Head of caudate nucleus (tissue), 42 donors: ENCODE data around the gene ARID1B.
A peak's percentile ranks its signal among the peaks of the same experiment; 100 is the strongest.

Experiments
- DNase-seq, 42 donors: peaks; one replicate each; pipeline versions ENCODE4 v3.0.0 to v3.0.0-alpha.2; 2020 to 2021; ENCODE audit warnings: mixed read lengths in 7 of 42
- intact Hi-C: fragments of 100-400 bp; cut with DNase I; formaldehyde crosslinking; loops from one replicate; pipeline ENCODE4 v1.15.0; 2022

The ARID1B gene

DNA sequence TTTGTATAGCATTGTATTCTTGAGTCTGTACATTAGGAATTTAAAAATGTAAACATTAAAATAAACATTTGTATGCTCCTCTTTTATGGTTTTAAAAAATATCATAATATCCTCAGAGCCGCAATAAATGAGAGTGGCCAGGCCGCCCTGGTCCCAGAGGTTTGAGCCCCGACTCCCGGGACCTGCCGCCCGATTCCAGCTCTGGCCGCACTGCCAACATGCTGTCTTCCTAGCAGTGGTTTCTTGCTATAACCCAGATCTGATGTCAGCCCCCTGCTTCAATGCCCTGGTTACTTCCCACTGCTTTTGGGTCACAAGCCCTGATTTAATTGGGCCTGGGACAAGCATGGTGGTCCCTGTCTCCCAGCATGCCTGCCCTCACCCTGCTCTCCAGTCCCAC, 5.4 kb upstream of the ARID1B start:
- intact Hi-C loops = loop anchor here (10.0 kb wide), 1 partner anchor 207 kb away; no protein-coding TSS in a partner anchor
- DNase-seq = no peak

DNA sequence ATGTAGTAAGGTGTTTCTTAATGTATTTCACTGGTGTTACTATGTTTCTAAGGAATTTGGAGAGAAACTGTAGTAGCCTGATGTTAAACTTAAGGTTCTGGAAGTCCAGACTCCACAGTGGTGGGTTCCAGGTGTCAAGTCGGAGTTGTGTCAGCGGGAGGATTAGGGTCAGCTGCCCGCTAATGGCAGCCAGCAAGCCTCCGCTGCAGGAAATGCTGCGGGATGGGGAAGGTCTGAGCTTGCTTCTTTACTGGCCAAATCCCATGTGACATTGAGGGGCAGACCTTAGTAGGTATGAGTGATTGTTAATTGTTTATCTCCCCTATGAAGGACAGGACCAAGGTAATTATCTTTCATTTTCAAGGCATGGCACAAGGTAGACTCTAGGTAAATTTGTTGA, 3.7 kb upstream of the ARID1B start:
- intact Hi-C loops = loop anchor here (10.0 kb wide), 1 partner anchor 209 kb away; no protein-coding TSS in a partner anchor
- DNase-seq = no peak

DNA sequence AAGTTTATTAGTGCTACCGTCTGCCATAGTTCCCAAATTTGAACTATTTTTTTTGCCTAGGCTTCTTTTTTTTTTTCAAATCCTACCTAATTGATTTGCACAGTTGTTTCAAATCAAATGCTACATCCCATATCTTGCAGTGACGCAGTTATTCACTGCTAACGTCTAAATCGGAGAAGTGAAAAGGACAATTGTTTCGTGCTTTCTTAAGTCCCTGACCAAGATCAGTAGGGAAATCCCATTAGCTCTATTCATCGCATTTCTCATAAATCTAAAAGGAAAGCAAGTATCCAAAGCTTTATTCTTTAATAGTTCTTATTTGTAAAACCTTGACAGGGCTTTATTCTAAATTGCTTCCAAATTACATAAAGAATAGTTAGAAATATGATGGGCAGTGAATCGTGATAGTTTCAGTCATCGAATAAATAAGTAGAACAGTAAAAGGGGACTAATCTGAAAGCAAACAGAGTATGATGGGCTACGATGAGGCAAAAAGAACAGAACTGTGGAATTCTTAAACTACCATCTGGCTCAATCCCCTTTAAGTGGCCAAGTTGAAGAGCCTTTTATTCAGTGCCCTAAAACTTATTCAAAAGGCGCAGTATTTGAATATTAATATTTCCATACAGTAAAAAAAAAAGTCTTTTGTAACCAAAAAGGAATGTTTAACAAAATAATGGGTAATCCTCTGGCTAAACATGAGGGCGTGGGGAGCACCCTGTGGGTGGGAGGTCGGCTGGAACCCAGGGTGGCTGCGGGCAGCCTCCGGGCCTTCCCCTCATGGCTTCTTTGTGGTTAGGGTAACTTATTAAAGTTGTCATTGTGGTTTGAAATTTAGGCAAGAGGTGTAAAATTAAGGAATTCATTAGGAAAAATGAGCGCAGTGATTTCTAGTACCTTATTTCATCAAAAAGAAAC, 3.0 kb upstream of the ARID1B start:
- no peak for DNase-seq
- intact Hi-C loops = loop anchor here (10.0 kb wide), 1 partner anchor 209 kb away; no protein-coding TSS in a partner anchor

DNA sequence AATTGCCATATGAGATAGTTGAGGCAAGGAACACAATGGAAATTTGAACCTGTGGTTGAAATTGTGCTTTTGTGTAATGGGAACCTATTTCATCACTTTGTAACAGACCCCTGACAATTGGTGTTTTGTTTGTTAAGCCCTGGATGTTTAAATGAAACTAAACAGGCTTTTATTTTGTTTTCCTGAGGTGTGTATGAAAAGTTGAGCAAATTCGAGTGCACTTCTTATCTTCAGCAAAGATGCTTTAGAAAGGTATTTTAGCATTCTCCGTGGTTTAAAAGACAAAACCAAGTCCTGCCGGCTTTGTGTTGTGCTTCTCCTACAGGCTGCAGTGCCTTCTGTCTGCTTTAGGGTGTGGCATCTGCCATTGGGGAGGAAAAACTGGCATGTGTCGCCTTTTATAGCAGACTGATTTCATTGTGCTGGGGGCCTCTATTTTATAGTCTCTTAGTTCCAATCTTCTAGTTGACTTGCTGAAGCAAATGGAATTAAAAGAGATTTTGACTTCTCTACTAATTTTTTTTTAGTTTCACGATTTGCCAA, 2.2 kb upstream of the ARID1B start:
- peak in 7 of 42 donors; percentile 12 to 48 (median 27) for DNase-seq
- intact Hi-C loops = loop anchor here (10.0 kb wide), 1 partner anchor 210 kb away; no protein-coding TSS in a partner anchor

DNA sequence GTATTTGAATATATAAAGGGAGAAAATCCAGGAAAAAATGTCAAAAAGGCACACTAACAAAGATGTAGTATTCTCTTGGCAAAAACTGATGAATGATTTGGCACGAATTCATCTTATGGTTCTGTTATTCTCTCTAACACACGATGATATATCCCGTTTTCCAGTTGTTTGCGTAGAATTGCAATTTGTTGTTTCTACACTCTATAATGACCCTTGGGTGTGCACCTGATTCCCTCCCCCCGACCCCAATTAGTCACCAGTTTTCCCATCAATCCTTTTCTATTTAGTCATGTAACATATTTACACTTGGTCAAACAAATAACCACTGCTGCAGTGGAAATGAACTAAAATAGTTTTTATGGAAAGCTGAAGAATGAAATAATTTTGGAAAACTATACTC, 1.5 kb upstream of the ARID1B start:
- no peak for DNase-seq
- intact Hi-C loops = loop anchor here (2.0 to 10.0 kb wide), 2 partner anchors 89 to 211 kb away; no protein-coding TSS in a partner anchor

- DNase-seq = peak in 3 of 42 donors; percentile 21 to 55 (median 28)
- intact Hi-C loops = loop anchor here (2.0 to 10.0 kb wide), 2 partner anchors 90 to 212 kb away; no protein-coding TSS in a partner anchor
Measured at GRCh38 chr6:156776470-156776839, 723 bp upstream of the ARID1B start.

- peak in 39 of 42 donors; percentile 30 to 80 (median 59) for DNase-seq
- intact Hi-C loops = loop anchor here (2.0 to 10.0 kb wide), 3 partner anchors 91 to 243 kb away; no protein-coding TSS in a partner anchor
Measured at GRCh38 chr6:156777577-156778453, 637 bp downstream of the ARID1B start.

- peak in 37 of 42 donors; percentile 28 to 78 (median 59) for DNase-seq
- intact Hi-C loops = loop anchor here (2.0 to 10.0 kb wide), 2 partner anchors 214 to 242 kb away; no protein-coding TSS in a partner anchor
Measured at GRCh38 chr6:156778454-156779205, 1.5 kb downstream of the ARID1B start.

- DNase-seq = peak in 39 of 42 donors; percentile 32 to 82 (median 61)
- intact Hi-C loops = loop anchor here (2.0 to 10.0 kb wide), 2 partner anchors 215 to 241 kb away; no protein-coding TSS in a partner anchor
Measured at GRCh38 chr6:156779206-156780094, 2.3 kb downstream of the ARID1B start.

GRCh38 chr6:156780102-156780641, 3.0 kb downstream of the ARID1B start:
- intact Hi-C loops = no loop called here
- DNase-seq = peak in 35 of 42 donors; percentile 28 to 91 (median 68)

- no peak for DNase-seq
- intact Hi-C loops = no loop called here
Measured at GRCh38 chr6:156780962-156781853, 4.0 kb downstream of the ARID1B start.

- DNase-seq = no peak
- intact Hi-C loops = no loop called here
Measured at GRCh38 chr6:156781861-156782631, 4.9 kb downstream of the ARID1B start.

DNA sequence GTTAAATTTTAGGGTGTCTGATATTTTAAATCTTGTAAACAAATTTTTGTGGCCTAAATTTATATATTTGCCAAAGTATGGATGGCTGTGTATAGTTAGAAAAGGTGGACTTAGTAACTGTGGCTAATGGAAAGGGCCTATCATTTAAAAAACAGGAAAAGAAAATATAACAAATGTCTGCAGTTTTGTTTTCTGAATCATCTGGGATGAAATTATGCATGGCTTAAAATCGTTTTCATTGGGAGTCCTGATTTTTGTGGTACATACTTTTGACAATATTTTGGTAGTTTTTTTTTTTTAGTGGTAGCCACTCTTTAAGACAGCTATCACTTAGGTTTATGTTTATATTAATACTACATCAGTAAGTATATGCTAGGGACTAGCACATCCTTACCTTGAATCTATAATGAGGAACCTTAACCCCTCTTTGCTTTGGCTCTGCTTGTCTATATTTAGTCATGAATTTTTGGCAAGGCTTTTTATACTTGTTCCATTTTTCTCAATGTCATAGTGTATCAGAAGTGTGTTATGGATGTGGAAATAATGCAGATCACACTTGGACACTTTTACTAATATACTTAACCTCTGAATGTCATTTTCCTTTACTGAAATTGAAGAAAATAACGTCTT, 5.6 kb downstream of the ARID1B start:
- intact Hi-C loops = no loop called here

GRCh38 chr6:156783958-156784357, 6.8 kb downstream of the ARID1B start:
- intact Hi-C loops = no loop called here

More for the DNA sequence above, 5.6 kb downstream of the ARID1B start:
- DNase-seq = no peak

GRCh38 chr6:156786652-156787051, 9.5 kb downstream of the ARID1B start:
- intact Hi-C loops = no loop called here
- DNase-seq = no peak

More at GRCh38 chr6:156783958-156784357, 6.8 kb downstream of the ARID1B start:
- peak in 3 of 42 donors; percentile 29 to 63 (median 40) for DNase-seq
